ENCODE data around the gene ABCA2.

Gene ABCA2, protein sequence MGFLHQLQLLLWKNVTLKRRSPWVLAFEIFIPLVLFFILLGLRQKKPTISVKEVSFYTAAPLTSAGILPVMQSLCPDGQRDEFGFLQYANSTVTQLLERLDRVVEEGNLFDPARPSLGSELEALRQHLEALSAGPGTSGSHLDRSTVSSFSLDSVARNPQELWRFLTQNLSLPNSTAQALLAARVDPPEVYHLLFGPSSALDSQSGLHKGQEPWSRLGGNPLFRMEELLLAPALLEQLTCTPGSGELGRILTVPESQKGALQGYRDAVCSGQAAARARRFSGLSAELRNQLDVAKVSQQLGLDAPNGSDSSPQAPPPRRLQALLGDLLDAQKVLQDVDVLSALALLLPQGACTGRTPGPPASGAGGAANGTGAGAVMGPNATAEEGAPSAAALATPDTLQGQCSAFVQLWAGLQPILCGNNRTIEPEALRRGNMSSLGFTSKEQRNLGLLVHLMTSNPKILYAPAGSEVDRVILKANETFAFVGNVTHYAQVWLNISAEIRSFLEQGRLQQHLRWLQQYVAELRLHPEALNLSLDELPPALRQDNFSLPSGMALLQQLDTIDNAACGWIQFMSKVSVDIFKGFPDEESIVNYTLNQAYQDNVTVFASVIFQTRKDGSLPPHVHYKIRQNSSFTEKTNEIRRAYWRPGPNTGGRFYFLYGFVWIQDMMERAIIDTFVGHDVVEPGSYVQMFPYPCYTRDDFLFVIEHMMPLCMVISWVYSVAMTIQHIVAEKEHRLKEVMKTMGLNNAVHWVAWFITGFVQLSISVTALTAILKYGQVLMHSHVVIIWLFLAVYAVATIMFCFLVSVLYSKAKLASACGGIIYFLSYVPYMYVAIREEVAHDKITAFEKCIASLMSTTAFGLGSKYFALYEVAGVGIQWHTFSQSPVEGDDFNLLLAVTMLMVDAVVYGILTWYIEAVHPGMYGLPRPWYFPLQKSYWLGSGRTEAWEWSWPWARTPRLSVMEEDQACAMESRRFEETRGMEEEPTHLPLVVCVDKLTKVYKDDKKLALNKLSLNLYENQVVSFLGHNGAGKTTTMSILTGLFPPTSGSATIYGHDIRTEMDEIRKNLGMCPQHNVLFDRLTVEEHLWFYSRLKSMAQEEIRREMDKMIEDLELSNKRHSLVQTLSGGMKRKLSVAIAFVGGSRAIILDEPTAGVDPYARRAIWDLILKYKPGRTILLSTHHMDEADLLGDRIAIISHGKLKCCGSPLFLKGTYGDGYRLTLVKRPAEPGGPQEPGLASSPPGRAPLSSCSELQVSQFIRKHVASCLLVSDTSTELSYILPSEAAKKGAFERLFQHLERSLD (N-terminal part only)
- total RNA-seq = 106 to 153 reads per million in 2 donors

GRCh38 chr9:137027369-137028262 lies at the start of gene ABCA2:
Gene ABCA2, minus strand, starts transcription at chr9:137028237. Its CDS starts 97 bp downstream, at chr9:137028140.
- no peak for DNase-seq

DNA sequence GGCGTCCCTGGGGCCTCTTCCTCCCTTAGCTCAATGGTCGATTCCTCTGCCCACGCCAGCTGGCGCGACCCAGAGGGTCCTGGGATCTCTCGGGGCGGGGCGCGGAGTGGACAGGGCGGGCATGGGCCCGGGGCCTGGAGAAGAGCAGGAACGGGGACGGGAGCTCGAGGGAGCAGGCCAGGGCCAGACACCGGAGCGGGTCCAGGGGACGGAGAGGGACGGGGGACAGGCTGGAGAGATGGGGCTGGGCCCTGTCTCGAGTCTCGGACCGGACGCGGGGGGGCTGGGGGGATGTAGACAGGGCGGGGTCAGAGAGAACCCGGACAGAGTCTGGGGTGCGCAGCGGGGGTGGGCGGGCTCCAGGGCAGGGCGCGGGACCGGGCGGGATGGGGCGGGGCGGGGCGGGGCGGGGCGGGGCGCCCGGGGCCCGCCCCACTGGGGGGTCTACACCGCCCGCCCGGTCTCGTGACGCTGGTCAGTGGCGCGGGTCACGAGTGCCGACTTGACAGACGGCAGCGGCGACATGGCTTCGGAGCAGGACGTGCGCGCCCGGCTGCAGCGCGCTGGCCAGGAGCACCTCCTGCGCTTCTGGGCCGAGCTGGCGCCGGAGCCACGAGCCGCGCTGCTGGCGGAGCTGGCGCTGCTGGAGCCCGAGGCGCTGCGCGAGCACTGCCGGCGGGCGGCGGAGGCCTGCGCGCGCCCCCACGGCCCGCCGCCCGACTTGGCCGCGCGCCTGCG lies 49.1 kb upstream of the ABCA2 start, which contains the start of gene UAP1L1:
TSS of gene UAP1L1 (plus strand) at position 508 of the 738 bp plus-strand sequence. CDS start at position 524, 16 bp downstream.
- DNase-seq = peak in 3 of 5 experiments; percentile 51 to 69 (median 65)

GRCh38 chr9:137076636-137077009 lies 48.6 kb upstream of the ABCA2 start:
- DNase-seq = no peak

DNA sequence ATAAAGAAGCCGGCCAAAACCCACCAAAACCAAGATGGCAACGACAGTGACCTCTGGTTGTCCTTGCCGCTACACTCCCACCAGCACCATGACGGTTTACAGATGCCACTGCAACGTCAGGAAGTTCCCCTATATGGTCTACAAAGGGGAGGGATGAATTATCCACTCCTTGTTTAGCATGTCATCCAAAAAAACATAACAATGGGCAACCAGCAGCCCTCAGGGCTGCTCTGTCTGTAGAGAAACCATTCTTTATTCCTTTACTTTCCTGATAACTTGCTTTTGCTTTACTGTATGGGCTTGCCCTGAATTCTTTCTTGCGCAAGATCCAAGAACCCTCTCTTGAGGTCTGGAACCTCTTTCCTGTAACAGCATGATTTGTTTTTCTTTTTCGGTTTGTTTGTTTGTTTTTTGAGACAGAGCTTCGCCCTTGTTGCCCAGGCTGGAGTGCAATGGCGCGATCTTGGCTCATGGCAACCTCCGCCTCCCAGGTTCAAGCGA lies 47.3 kb upstream of the ABCA2 start:
- DNase-seq = no peak

DNA sequence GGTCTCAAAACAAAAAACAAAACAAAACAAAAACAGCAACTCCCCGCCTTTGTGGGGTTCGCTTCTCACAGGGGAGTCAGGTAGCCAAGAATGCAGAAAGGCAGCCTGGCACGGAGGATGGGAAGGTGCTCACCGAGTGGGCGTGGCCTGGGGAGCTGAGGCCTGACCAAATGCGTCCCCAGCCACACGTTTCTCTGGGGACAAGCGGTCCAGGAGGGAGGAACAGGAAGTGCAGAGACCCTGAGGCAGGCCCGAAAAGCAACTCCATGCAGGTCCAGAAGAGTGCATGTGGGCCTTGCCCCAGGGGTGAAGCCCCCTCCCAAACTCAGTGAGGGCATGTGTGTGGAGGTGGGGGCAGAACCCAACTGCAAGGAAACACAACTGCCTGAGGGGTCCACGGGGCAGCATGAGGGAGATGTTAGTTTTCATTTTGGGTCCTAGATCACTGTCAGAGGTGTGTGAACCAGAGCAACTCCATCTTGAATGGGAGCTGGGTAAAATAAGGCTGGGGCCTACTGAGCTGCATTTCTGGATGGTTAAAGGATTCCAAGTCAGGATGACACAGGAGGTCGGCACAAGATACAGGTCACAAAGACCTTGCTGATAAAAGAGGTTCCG lies 46.7 kb upstream of the ABCA2 start:
- DNase-seq = no peak

GRCh38 chr9:137073992-137074399 lies 46.0 kb upstream of the ABCA2 start:
- DNase-seq = no peak

DNA sequence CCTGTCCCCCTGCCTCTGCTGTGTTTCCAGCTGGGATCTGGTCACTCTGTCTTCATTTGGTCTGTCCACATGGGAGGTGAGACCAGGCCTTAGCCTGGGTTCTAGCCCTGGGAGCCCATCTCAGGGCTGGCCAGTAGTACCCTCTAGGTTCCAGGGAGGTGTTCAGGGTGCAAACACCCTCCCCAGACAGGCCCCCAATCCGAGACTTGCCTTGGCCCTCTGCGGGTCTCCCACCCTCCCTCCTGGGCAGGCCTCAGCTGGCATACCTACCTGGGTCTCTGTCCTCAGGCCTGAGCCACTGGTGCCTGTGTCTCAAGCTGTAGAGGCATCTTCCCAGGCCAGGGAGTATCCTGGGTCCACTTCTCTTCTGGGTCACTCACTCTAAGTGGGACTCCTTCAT lies 43.2 kb upstream of the ABCA2 start:
- no peak for DNase-seq

DNA sequence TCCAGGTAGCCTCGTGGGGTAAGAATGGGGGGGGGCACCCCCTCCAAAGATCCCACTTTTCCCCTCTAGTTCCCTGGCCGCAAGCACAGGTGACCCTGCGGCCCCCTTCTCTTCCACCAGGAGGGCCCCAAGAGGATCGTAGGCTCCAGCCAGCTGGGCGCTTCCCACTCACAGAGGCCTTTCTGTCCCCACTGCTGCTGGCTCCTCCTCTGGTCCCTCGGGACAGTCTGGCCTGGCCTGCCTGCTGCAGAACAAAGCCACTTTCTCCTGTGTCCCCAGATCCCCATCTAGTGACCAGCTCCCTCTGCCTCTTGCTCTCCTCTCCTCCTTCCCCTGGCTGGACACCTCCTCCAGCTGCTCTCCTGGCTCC lies 42.9 kb upstream of the ABCA2 start:
- no peak for DNase-seq

- DNase-seq = peak; percentile 71 to 93 (median 81)
Measured at GRCh38 chr9:137070201-137070905, 42.3 kb upstream of the ABCA2 start, which contains the start of gene SAPCD2. Gene SAPCD2, minus strand, starts transcription at chr9:137070557. Its CDS starts 97 bp downstream, at chr9:137070460.

DNA sequence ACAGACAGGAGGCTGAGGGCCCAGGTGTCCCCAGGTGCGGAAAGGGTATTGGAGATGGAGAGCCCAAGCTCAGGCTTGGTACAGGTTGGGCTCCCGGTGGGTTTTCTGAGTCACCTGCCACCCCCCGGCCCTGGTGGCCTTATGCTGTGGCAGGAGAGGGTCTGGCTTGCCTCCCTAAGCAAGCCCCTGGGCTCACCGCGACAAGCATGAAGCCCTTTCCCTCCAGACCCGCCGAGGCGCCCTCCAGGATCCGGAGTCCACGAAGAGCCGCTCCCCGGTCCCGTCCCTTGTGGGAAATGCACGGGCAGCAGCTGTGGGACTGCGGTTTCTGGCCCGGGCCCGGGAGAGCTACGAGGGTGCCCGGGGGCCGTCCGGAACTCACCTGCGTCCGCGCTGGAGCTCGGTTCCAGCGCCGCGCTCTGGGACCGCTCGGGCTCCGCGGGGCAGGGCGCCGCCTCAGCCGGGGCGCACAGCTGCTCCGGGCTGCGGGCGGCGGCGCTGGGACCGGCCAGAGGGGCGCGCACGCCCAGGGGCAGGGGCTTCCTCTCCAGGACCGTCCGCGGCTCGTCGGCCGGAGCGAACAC lies 41.6 kb upstream of the ABCA2 start:
- DNase-seq = no peak

GRCh38 chr9:137068539-137069507 lies 40.8 kb upstream of the ABCA2 start:
- no peak for DNase-seq

GRCh38 chr9:137067860-137068538 lies 40.0 kb upstream of the ABCA2 start:
- DNase-seq = peak; percentile 68 to 90 (median 80)

DNA sequence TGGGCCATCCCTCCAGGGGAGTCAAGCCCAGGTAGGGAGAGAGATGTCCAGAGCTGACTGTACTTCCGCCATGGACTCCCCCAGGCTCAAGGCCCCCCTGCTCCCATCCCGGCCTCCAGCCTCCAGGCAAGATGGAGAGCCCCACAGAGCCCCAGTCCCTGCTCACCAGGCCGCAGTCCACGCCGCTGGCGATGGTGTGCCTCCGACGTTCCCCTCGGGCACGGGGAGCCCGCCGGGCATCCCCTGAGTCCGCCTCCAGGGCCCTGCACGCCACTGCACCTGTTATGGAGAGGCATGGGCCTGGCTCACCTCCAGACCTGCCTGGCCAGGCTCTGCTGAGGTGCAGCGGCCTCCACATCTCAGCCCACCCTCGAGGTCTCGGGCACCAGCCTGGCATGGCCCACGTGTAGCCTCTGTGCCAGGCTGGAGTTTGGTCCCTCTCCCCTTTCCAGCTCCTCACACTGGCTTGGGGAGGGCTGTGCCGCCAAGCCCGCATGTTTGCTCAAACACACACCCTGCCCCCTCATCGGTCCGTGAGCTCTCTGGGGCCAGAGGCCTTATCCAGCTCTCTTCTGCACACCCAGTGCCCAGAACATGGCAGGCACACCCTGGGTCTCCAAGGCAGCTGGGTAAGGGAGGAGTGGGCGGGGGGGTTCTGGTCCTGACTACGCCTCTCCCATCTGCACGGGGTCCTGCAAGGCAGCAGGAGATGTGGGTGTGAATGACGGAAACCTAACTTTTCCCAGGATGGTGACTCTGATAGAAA lies 38.2 kb upstream of the ABCA2 start:
- no peak for DNase-seq

GRCh38 chr9:137065336-137065967 lies 37.4 kb upstream of the ABCA2 start:
- DNase-seq = no peak

GRCh38 chr9:137064880-137065164 lies 36.8 kb upstream of the ABCA2 start:
- DNase-seq = no peak

Data from T-helper 2 cell (primary cell).